Kidney capillary endothelial cell (primary cell): Measurements from ENCODE around the gene ZNF555.
"Not testable (repeated sequence)": the region's sequence is repeated elsewhere in the genome, so short reads cannot be mapped to it uniquely, and the experiment has no call there.

ENCODE experiments used
- DNase-seq: peaks from one replicate; pipeline ENCODE4 v3.0.0-alpha.2; 2018; ENCODE audit warnings: low spot score

Gene ZNF555

GRCh38 chr19:2867025-2867991 lies 26.0 kb downstream of the ZNF555 start, which contains the start of gene ZNF556:
TSS of gene ZNF556 (plus strand) at chr19:2867335. CDS start at chr19:2867422, 87 bp downstream.
- no peak for DNase-seq

- no peak for DNase-seq
Observed at GRCh38 chr19:2869618-2870017, 28.3 kb downstream of the ZNF555 start.

- not testable (repeated sequence) for DNase-seq
Observed at GRCh38 chr19:2872175-2872574, 30.9 kb downstream of the ZNF555 start.

- no peak for DNase-seq
Observed at GRCh38 chr19:2877398-2878331, 36.4 kb downstream of the ZNF555 start.

GRCh38 chr19:2883686-2884439 lies 42.6 kb downstream of the ZNF555 start:
- no peak for DNase-seq

GRCh38 chr19:2885736-2886135 lies 44.5 kb downstream of the ZNF555 start:
- DNase-seq, result no peak

- peak; percentile 65 for DNase-seq
Observed at GRCh38 chr19:2887391-2887914, 46.2 kb downstream of the ZNF555 start.

- DNase-seq, result no peak
Observed at GRCh38 chr19:2888731-2889224, 47.5 kb downstream of the ZNF555 start.

GRCh38 chr19:2890531-2890930 lies 49.3 kb downstream of the ZNF555 start:
- not testable (repeated sequence) for DNase-seq

- no peak for DNase-seq
Observed at GRCh38 chr19:2896694-2897093, 55.4 kb downstream of the ZNF555 start.

- peak; percentile 99 for DNase-seq
Observed at GRCh38 chr19:2900296-2901252, 59.3 kb downstream of the ZNF555 start, which contains the start of gene ZNF57. TSS of gene ZNF57 (plus strand) at chr19:2900928. CDS start at chr19:2901046, 118 bp downstream.

- DNase-seq, result no peak
Observed at GRCh38 chr19:2902590-2903218, 61.4 kb downstream of the ZNF555 start.

GRCh38 chr19:2903326-2903725 lies 62.1 kb downstream of the ZNF555 start:
- not testable (repeated sequence) for DNase-seq

GRCh38 chr19:2905918-2906519 lies 64.7 kb downstream of the ZNF555 start:
- no peak for DNase-seq

GRCh38 chr19:2906631-2907195 lies 65.4 kb downstream of the ZNF555 start:
- DNase-seq, result no peak
